Erythroblast (primary cell): ENCODE data around the gene TADA2A.

Source experiments
- GATA1 ChIP-seq: IDR thresholded peaks from 2 replicates; pipeline ENCODE4 v1.6.1; 2011; ENCODE audit warnings: low read depth, mild to moderate bottlenecking, control low read depth, low read length, moderate library complexity
- POLR2A ChIP-seq: IDR thresholded peaks from 2 replicates; pipeline ENCODE4 v1.6.1; 2011; ENCODE audit warnings: mild to moderate bottlenecking, low read length

- peak; percentile 82 for TF ChIP-seq POLR2A
- no peak for TF ChIP-seq GATA1
Observed at GRCh38 chr17:37406635-37407461, at the start of gene TADA2A, which contains the start of gene ACACA.
